Activated T-cell treated with anti-CD3 and anti-CD28 coated beads for 1 hour (primary cell): Measurements from ENCODE around the gene HIGD1A.

Experiments used
- DNase-seq: peaks from one replicate; pipeline ENCODE4 v3.0.0-alpha.2; 2020; ENCODE audit warnings: low read depth

The HIGD1A gene

GRCh38 chr3:42804106-42804830 is at the start of gene HIGD1A:
Gene HIGD1A (minus strand): TSS chr3:42804490. CDS start chr3:42794253, 10,237 bp downstream.
- peak; percentile 91 for DNase-seq

DNA sequence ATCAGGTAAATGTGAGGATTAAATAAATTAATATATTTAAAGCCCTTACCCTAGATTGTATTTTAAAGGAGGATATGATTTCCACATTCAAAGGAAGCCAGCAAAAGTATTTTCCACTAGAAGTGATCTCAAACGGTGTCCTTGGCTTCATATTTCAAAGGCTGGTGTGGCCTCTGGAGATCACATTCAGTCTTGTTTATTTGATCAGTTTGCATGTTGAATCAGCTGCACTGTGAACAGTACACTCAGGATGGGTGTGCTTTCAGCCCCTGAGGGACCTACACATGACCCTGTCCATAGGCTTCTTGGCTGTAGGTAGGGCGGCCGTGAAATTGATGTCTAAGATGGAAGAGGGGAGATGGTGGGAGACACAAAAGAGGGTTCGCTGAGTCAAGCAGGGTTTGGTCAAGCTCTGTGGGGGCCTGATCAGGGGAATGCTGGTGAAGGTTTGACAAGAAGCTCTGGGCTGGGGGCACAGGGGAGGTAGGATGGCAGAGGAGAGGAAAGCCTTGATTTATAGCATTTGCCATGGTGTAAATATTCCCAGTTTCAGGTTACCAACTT is 49.5 kb upstream of the HIGD1A start:
- no peak for DNase-seq

GRCh38 chr3:42853056-42853455 is 48.8 kb upstream of the HIGD1A start:
- no peak for DNase-seq

DNA sequence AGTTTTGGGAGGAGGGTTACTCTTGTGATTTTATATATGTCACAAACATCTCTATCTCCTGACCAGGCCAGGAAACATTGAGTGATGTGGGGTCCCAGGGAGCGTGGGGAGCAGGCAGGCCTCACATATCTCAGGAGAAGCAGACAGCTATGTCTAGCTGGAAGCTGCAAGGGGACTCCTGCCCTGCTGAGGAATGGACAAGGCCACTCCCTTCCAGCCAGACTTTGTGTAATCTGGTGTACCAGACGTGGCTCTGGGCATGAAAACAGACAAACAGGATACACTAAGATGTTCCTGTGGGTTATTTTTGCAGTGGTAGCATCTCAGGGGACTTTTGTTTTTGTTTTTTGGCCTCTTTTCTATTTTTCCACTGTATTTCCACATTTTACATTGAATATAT is 48.2 kb upstream of the HIGD1A start:
- no peak for DNase-seq

DNA sequence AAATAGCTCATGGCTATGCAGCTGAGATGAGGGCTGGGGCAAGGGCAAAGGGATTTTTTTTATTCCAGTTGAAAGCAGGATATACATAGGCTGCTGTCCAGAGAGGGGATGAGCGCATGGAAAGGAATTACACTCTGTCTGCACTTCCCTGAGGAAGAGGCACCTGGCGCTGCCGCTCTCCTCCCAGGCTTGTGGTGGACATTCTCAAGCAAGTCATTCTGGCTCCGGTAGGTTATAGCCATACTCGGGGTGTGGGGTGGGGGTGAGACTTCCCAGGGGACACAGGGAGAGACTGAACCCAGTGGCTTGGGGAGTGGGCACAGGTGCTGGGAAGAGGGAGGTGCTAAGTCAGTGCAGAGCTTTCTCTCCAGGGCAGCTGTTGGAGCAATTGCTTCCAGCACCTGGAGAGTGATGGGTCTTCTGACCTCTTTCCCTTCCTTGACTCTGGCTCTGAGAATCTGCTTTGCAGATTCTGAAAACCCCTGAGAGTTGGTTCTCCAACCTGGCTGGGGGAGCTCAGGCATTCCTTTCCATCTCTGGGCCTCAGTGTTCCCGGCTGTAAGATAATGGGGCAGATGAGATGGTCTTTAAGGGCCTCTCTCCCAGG is 47.0 kb upstream of the HIGD1A start:
- DNase-seq: no peak

GRCh38 chr3:42850263-42850662 is 46.0 kb upstream of the HIGD1A start:
- no peak for DNase-seq

GRCh38 chr3:42849017-42849416 is 44.7 kb upstream of the HIGD1A start:
- DNase-seq: no peak

- DNase-seq: no peak
These were observed 43.4 kb upstream of the HIGD1A start for GRCh38 chr3:42847731-42848130.

DNA sequence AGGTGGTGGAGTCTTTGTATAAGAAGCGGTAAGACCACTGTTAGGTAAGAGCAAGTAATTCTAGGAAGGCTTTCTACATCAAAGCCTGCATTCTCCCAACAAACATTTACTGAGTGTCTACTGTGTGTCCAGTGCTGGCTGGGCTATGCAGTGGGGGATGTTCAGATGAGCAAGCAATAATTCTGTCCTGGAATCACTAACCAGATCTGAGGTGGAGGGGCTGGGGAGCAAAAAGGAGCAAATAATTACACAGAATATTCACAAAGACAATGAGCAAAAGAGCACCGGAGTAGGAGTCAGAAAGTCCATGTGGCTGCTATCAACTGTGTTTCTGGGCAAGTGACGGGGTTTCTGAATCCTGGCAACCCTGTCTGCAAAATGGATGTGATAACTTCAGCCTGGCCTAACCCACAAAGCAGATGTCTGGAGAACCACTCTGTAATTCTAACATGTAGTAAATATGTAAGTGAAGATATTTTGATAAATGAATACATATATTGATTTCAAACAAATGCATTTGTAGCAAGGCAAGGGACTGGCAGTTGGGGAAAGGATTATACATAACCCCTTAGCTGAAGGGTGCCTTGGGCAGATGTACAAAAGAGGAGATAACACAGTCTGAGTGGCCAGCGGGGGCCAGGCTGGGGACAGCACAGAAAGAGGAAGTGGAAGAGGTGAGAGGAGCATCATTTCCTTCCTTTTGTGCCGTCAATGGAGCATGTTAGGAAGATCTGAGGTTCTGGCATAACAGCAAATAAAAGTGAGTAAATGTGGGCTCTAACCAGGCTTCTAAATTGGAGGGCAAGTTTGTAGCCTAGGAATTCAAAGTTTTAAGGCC is 42.6 kb upstream of the HIGD1A start:
- DNase-seq: no peak

GRCh38 chr3:42844815-42845214 is 40.5 kb upstream of the HIGD1A start:
- no peak for DNase-seq

DNA sequence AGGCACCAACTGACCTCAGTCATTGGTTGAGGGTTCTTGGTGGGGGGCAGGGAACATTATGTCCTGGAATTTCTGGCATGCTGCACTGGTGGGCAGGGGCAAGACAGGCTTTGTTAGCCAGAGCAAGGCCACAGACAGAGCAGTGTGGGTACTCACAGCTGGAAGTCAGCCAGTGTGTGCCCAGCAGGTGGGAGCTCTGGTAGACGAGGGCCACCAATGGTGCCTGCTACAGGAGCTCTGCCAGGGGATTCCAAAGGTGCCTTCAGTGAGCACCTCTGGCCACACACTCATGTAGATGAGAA is 40.1 kb upstream of the HIGD1A start:
- no peak for DNase-seq

DNA sequence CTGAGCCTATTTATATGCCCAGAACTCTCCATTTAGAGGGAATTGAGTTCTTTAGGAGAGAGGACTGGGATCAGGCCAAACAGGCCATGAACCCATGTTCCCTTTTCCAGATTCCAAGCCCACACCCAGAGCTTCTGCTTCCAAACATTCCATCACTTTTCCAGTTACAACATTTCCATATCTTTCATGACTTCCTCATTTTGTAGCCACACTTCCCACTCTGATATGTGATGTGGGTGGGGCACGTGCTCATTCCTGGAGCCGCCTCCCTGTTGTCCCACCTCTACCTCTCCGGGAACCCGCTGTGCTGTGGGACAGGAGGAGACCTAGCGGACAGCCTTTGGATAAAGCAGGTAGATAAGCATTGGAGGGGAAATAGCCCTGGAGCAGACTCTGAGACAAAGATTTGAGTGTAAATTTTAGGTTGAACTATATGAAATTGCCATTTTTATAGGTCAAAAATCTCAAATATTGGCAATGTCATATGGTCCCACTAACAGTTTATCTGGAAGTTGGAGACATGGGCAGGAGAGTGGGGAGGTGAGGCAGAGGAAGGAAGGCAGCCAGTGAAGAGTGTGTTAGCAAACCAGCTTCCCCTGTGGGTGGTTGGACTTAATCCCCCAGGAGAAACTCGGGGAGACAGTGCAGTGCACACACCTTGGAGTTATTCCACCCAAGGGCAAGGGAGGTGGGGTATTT is 39.6 kb upstream of the HIGD1A start:
- DNase-seq: no peak

- no peak for DNase-seq
These were observed 37.0 kb upstream of the HIGD1A start for GRCh38 chr3:42841332-42841731.

- DNase-seq: no peak
These were observed 35.3 kb upstream of the HIGD1A start for GRCh38 chr3:42839616-42840015.

- DNase-seq: no peak
These were observed 34.3 kb upstream of the HIGD1A start for GRCh38 chr3:42838571-42838970.

DNA sequence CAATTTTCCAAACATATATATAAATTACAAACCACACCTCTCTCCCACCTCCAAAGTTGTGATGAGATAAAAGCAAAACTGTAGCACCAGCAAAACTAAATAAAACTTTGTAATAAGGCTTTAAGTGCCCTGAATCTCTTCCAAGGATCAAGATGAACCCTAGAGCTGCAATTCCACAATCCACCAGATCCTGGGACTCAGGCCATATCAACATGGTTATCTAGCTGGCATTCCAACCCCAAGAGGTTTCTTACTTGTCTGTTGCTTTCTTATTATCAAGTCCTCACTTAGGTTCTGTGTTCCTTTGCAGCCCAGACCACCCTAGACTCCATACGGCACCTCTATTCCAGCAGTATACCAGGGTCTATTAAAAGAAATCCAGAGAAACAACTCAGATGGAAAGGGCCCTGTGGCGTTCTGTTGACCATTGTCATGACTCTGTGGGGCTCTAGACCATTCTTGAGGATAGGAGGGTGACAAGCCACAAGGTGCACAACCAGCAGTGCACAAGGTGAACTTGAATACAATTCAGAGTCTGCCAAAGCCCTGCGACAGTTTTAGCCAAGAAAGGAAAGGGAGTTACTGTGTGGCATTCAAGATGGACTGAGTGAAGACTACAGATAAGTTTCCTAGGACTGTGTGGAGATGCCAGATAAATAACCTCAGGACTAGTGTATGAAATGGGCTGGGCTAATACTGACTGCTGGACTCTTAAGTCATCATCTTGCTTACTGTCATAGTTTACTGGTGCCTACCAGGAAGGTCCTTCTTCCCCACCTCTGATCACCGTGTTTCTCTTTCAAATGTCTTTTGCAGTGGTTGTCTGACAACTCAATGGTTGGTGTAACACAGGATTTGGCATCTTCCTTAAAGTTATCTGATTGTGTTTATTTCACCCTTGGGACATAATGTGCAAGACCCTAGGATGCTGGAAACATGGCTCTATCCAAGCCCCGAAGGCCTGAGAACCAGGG is 32.1 kb upstream of the HIGD1A start:
- DNase-seq: no peak

DNA sequence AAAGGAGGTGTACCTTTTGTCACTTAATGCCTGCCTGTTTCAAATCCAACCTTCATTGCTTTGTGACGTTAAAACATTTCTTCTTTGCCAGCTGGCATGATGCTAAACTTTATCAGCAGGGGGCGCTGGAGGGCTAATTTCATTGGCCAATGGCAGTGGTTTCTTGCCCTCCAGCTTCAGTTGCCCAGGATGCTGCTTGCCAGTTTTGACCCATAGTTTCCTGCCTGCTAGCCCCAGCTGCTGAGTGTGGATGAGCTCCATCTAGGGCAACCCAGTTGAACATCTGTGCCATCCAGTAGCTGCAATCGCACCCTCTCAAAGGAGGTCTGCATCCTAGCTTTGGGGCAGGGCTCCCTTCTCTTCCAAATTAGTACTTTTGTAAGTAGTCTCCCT is 27.0 kb upstream of the HIGD1A start:
- peak; percentile 70 for DNase-seq

DNA sequence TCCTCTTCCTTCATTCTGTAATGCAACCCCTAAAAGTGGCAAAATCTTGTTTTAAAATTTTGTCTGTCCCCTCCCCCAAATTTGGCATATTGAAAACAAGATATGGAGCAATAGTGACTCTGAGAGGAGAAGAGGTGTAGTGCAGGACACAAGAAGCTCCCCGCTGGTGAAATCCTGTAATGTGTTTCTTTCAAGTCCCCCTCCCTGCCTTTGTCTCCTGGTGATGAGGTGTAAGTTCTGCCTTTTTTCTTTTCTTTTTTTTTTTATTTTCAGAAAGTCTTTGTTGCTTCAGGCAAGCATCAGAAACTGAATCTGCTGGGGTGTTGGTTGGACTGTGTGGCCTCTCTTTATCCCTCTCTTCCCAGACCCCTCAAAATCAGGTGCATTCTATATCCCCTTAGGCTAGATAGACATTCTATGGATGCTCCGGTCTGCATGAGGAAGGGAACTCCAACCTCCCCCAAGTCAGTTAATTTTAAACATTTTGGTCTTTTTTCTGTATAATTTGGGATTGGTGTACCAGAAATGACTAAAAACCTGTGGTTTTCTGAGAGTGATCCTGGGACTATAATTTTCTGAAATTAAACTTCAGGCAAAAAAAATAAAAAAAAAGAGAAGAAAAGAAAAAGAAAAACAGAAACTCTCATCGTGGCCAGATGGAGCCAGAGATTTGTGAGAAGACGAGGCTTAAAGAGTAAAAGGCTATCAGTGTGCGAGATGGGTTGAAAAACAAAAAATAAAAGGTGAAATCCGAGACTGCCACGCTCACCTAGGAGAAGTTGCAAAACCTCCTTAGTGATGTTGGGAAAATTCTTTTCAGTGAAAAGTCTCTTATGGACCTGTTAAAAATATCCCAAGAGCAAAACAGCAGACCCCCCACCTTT is 26.4 kb upstream of the HIGD1A start:
- DNase-seq: no peak

GRCh38 chr3:42829628-42830436 is 25.5 kb upstream of the HIGD1A start:
- no peak for DNase-seq
